HG02798 (cell line): ENCODE data around the gene DHRSX.
"Not testable (repeated sequence)": the region's sequence is repeated elsewhere in the genome, so short reads cannot be mapped to it uniquely, and the experiment has no call there.

Experiments
- ATAC-seq: cut with Tn5 transposase; IDR thresholded peaks from one replicate; pipeline ENCODE4 v1.9.1; 2021; ENCODE audit warnings: mild to moderate bottlenecking; ENCODE audit not compliant: unreplicated experiment, poor library complexity

DHRSX gene

GRCh38 chrX:2240761-2241160, 260.0 kb downstream of the DHRSX start:
- ATAC-seq = not testable (repeated sequence)

- no peak for ATAC-seq
These were observed 262.8 kb downstream of the DHRSX start for GRCh38 chrX:2237976-2238375.

- no peak for ATAC-seq
These were observed 269.1 kb downstream of the DHRSX start for GRCh38 chrX:2231570-2232192.

- ATAC-seq = no peak
These were observed 270.3 kb downstream of the DHRSX start for GRCh38 chrX:2230457-2230856.

- no peak for ATAC-seq
These were observed 272.2 kb downstream of the DHRSX start for GRCh38 chrX:2228536-2228935.

- ATAC-seq = no peak
These were observed 273.7 kb downstream of the DHRSX start for GRCh38 chrX:2226906-2227656.

GRCh38 chrX:2226182-2226581, 274.6 kb downstream of the DHRSX start:
- ATAC-seq = no peak

- ATAC-seq = no peak
These were observed 276.1 kb downstream of the DHRSX start for GRCh38 chrX:2224597-2225235.

GRCh38 chrX:2224161-2224560, 276.6 kb downstream of the DHRSX start:
- no peak for ATAC-seq

- ATAC-seq = no peak
These were observed 279.8 kb downstream of the DHRSX start for GRCh38 chrX:2220829-2221567.

- no peak for ATAC-seq
These were observed 280.5 kb downstream of the DHRSX start for GRCh38 chrX:2220296-2220695.

- ATAC-seq = not testable (repeated sequence)
These were observed 286.5 kb downstream of the DHRSX start for GRCh38 chrX:2214138-2214823.

- ATAC-seq = not testable (repeated sequence)
These were observed 289.1 kb downstream of the DHRSX start for GRCh38 chrX:2211667-2212066.

- no peak for ATAC-seq
These were observed 307.5 kb downstream of the DHRSX start for GRCh38 chrX:2193273-2193592.

GRCh38 chrX:2192584-2193272, 308.0 kb downstream of the DHRSX start:
- no peak for ATAC-seq

GRCh38 chrX:2188840-2189239, 311.9 kb downstream of the DHRSX start:
- ATAC-seq = no peak

GRCh38 chrX:2188330-2188792, 312.4 kb downstream of the DHRSX start:
- no peak for ATAC-seq

- no peak for ATAC-seq
These were observed 313.2 kb downstream of the DHRSX start for GRCh38 chrX:2187352-2188115.
